SK-N-MC (cell line): Measurements from ENCODE around the gene TNFAIP8.
A peak's percentile ranks its signal among the peaks of the same experiment; 100 is the strongest.

Experiments used
- DNase-seq: peaks from one replicate; pipeline ENCODE4 v3.0.0-alpha.2; 2011; ENCODE audit warnings: low read depth, low spot score
- H3K27ac ChIP-seq: fragments of 200-600 bp; sonication (generic); 2 replicates; pipeline ENCODE4 v1.5.1; 2016; ENCODE audit warnings: mixed run types
- H3K36me3 ChIP-seq: fragments of 200-600 bp; sonication (generic); 2 replicates; pipeline ENCODE4 v1.6.1; 2017; ENCODE audit warnings: antibody characterized with exemption, low read length, mixed read lengths; ENCODE audit not compliant: insufficient read depth
- H3K4me3 ChIP-seq: fragments of 200-600 bp; sonication (generic); 2 replicates; pipeline ENCODE4 v1.5.1; 2016
- H3K9ac ChIP-seq: fragments of 200-600 bp; sonication (generic); 2 replicates; pipeline ENCODE4 v1.8.0; 2017; ENCODE audit warnings: mixed run types, mixed read lengths; ENCODE audit not compliant: insufficient read length
- H3K9me3 ChIP-seq: fragments of 200-600 bp; sonication (generic); 2 replicates; pipeline ENCODE4 v1.6.1; 2017; ENCODE audit warnings: low read depth, mild to moderate bottlenecking, antibody characterized with exemption, low read length, moderate library complexity, mixed read lengths
- EZH2 ChIP-seq: fragments of 200-600 bp; sonication (generic); IDR thresholded peaks from one replicate; pipeline ENCODE4 v1.6.1; 2017; ENCODE audit warnings: antibody characterized with exemption
- FOXP2 ChIP-seq: optimal IDR thresholded peaks from 2 replicates; pipeline ENCODE3; 2011; ENCODE audit warnings: mild to moderate bottlenecking, moderate library complexity; ENCODE audit not compliant: insufficient read depth; ENCODE audit errors: extremely low read length, control extremely low read depth
- POLR2AphosphoS5 ChIP-seq: IDR thresholded peaks from 2 replicates; pipeline ENCODE4 v1.6.1; 2012; ENCODE audit warnings: mild to moderate bottlenecking, low read depth, low read length, borderline replicate concordance

TNFAIP8 gene

GRCh38 chr5:119355685-119356611 is at the start of gene TNFAIP8:
Gene TNFAIP8, plus strand, starts transcription at chr5:119356019. Its CDS starts 72 bp downstream, at chr5:119356091.
- Histone ChIP-seq H3K27ac (0 out of 2 replicates have a peak within 1 kb of the TSS, but pooled peaks have one; percentile 33), H3K9me3 (no peaks in the 10 kb centered on the region), H3K36me3 (no peaks in the 10 kb centered on the region), H3K9ac (peak within 1 kb of the TSS; percentile 77), H3K4me3 (peak within 1 kb of the TSS; percentile 88)
- no peak for DNase-seq
- TF ChIP-seq FOXP2 (no peak), EZH2 (no peak), POLR2AphosphoS5 (no peak)

GRCh38 chr5:119307170-119307569 is 48.6 kb upstream of the TNFAIP8 start:
- DNase-seq = no peak
- Histone ChIP-seq H3K9me3 (no peaks in the 10 kb centered on the region), H3K36me3 (no peaks in the 10 kb centered on the region), H3K27ac (no peak overlapping the region), H3K4me3 (no peak overlapping the region), H3K9ac (no peak overlapping the region)
- TF ChIP-seq EZH2 (no peak), FOXP2 (no peak), POLR2AphosphoS5 (no peak)

- no peaks in the 10 kb centered on the region for H3K9me3 ChIP-seq
- no peak for DNase-seq
- H3K9ac ChIP-seq = no peak overlapping the region
- no peak for TF ChIP-seq EZH2
- TF ChIP-seq POLR2AphosphoS5 = no peak
- TF ChIP-seq FOXP2 = no peak
- no peaks in the 10 kb centered on the region for H3K36me3 ChIP-seq
- no peak overlapping the region for H3K4me3 ChIP-seq
- no peak overlapping the region for H3K27ac ChIP-seq
Observed at GRCh38 chr5:119309326-119309725, 46.5 kb upstream of the TNFAIP8 start.

GRCh38 chr5:119311688-119312087 is 44.1 kb upstream of the TNFAIP8 start:
- Histone ChIP-seq H3K9ac (no peak overlapping the region), H3K36me3 (no peaks in the 10 kb centered on the region), H3K9me3 (no peaks in the 10 kb centered on the region), H3K27ac (no peak overlapping the region), H3K4me3 (no peak overlapping the region)
- no peak for TF ChIP-seq POLR2AphosphoS5
- no peak for TF ChIP-seq EZH2
- no peak for DNase-seq

GRCh38 chr5:119312403-119312802 is 43.4 kb upstream of the TNFAIP8 start:
- no peak for DNase-seq
- Histone ChIP-seq H3K36me3 (no peaks in the 10 kb centered on the region), H3K27ac (no peak overlapping the region), H3K9ac (no peak overlapping the region), H3K4me3 (no peak overlapping the region), H3K9me3 (no peaks in the 10 kb centered on the region)
- no peak for TF ChIP-seq EZH2
- TF ChIP-seq FOXP2 = no peak
- no peak for TF ChIP-seq POLR2AphosphoS5

- no peaks in the 10 kb centered on the region for H3K36me3 ChIP-seq
- H3K4me3 ChIP-seq = no peak overlapping the region
- TF ChIP-seq EZH2 (no peak), POLR2AphosphoS5 (no peak), FOXP2 (no peak)
- no peak overlapping the region for H3K27ac ChIP-seq
- no peak for DNase-seq
- no peak overlapping the region for H3K9ac ChIP-seq
- H3K9me3 ChIP-seq = no peaks in the 10 kb centered on the region
Observed at GRCh38 chr5:119313197-119313596, 42.6 kb upstream of the TNFAIP8 start.

GRCh38 chr5:119313658-119314605 is 41.9 kb upstream of the TNFAIP8 start:
- DNase-seq = no peak
- TF ChIP-seq EZH2 (no peak), FOXP2 (no peak), POLR2AphosphoS5 (no peak)
- no peak overlapping the region for H3K9ac ChIP-seq
- H3K27ac ChIP-seq = no peak overlapping the region
- H3K9me3 ChIP-seq = no peaks in the 10 kb centered on the region
- no peaks in the 10 kb centered on the region for H3K36me3 ChIP-seq
- H3K4me3 ChIP-seq = no peak overlapping the region

- Histone ChIP-seq H3K36me3 (no peaks in the 10 kb centered on the region), H3K9ac (no peak overlapping the region), H3K4me3 (no peak overlapping the region), H3K27ac (no peak overlapping the region), H3K9me3 (no peaks in the 10 kb centered on the region)
- TF ChIP-seq POLR2AphosphoS5 = no peak
- no peak for DNase-seq
Observed at GRCh38 chr5:119315516-119315949, 40.3 kb upstream of the TNFAIP8 start.
